Choroid plexus epithelial cell (primary cell): ENCODE data around the gene RPAP3.

Experiments used
- DNase-seq: peaks from one replicate; pipeline ENCODE4 v3.0.0-alpha.2; 2010; ENCODE audit warnings: low read depth
- H3K4me3 ChIP-seq: 2 replicates; pipeline ENCODE4 v1.5.1; 2011; ENCODE audit warnings: low read depth, mild to moderate bottlenecking, control low read depth, low read length, moderate library complexity
- TF ChIP-seq, protein P1 (sequence below): conservative IDR thresholded peaks from 2 replicates; pipeline ENCODE4 v1.5.1; 2011; ENCODE audit warnings: low read depth, mild to moderate bottlenecking, control low read depth, inconsistent platforms, low read length, moderate library complexity

Gene RPAP3

GRCh38 chr12:47611906-47612305 lies 93.9 kb downstream of the RPAP3 start:
- no peak for DNase-seq
- TF ChIP-seq, protein P1, sequence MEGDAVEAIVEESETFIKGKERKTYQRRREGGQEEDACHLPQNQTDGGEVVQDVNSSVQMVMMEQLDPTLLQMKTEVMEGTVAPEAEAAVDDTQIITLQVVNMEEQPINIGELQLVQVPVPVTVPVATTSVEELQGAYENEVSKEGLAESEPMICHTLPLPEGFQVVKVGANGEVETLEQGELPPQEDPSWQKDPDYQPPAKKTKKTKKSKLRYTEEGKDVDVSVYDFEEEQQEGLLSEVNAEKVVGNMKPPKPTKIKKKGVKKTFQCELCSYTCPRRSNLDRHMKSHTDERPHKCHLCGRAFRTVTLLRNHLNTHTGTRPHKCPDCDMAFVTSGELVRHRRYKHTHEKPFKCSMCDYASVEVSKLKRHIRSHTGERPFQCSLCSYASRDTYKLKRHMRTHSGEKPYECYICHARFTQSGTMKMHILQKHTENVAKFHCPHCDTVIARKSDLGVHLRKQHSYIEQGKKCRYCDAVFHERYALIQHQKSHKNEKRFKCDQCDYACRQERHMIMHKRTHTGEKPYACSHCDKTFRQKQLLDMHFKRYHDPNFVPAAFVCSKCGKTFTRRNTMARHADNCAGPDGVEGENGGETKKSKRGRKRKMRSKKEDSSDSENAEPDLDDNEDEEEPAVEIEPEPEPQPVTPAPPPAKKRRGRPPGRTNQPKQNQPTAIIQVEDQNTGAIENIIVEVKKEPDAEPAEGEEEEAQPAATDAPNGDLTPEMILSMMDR: no peak

More at GRCh38 chr12:47611906-47612305, 93.9 kb downstream of the RPAP3 start:
- no peak overlapping the region for H3K4me3 ChIP-seq
